Ovary (tissue), 9 donors: ENCODE measurements around the gene CTNNBL1. TPM values are rescaled to one million over a fixed set of nuclear protein-coding genes. Genes with fewer than 3 reads are reported as not detected.

ENCODE experiments used
- DNase-seq, 5 donors: peaks; one replicate each; pipeline ENCODE4 v3.0.0-alpha.2; 2019 to 2020
- H3K27ac ChIP-seq, 2 donors: fragments of 200-600 bp; one replicate each; pipeline versions ENCODE4 v1.5.1 to v1.8.0; 2019 to 2022
- H3K27me3 ChIP-seq: fragments of 200-600 bp; one replicate; pipeline ENCODE4 v1.8.0; 2022
- H3K36me3 ChIP-seq: fragments of 200-600 bp; sonication (generic); one replicate; pipeline ENCODE4 v1.5.1; 2019
- H3K4me1 ChIP-seq: one replicate; pipeline ENCODE4 v1.8.1; 2013; ENCODE audit warnings: mild to moderate bottlenecking, moderate library complexity; ENCODE audit not compliant: insufficient read depth
- H3K4me3 ChIP-seq: fragments of 200-600 bp; sonication (generic); one replicate; pipeline ENCODE4 v1.5.1; 2017
- H3K9me3 ChIP-seq, 2 donors: fragments of 200-600 bp in 1 of 2; sonication (generic) in 1 of 2; one replicate each; pipeline versions ENCODE4 v1.5.1 to v1.8.1; 2013 to 2019; ENCODE audit warnings: mild to moderate bottlenecking in 1 of 2, moderate library complexity in 1 of 2
- EP300 ChIP-seq: sonication (generic); formaldehyde crosslinking; IDR thresholded peaks from one replicate; pipeline ENCODE4 v1.6.1; 2017; ENCODE audit warnings: antibody characterized with exemption
- POLR2A ChIP-seq: fragments of 450-650 bp; IDR thresholded peaks from one replicate; pipeline ENCODE4 v1.6.1; 2017; ENCODE audit warnings: antibody characterized with exemption, mild to moderate bottlenecking, moderate library complexity
- WGBS, 3 donors: extraction: QIAGEN DNeasy Blood & Tissue Kit in 1 of 3; methylation state at CpG; one replicate each; pipeline versions ENCODE4 v1.1.5 to v1.1.7; 2013 to 2017; 5-methylcytosine and 5-hydroxymethylcytosine counted together
- intact Hi-C, 4 donors: fragments of 100-400 bp; cut with DNase I; formaldehyde crosslinking; loops; one replicate each; pipeline versions ENCODE4 v1.11.0 to v1.15.1; 2022 to 2023
- polyA plus RNA-seq, 2 donors: library from polyadenylated mRNA; stranded (reverse); fragments of 200-250 nt in 1 of 2; fragments of 350-450 nt in 1 of 2; fragmentation: Illumina TruSeq in 1 of 2; extraction: RNeasy Lipid Tissue Mini Kit (QIAGEN cat#74804) in 1 of 2; gene quantifications; one replicate each; pipeline ENCODE4 v1.2.3, GENCODE V29; 2013 to 2014
- total RNA-seq, 7 donors: library from RNA; depleted of rRNA in 2 of 7; stranded (reverse); fragments of >200 nt in 2 of 7; fragmentation: NEBNext Ultra II Directional in 3 of 7; extraction: Animal tissue kit (Norgen Biotek cat#: 25700) in 3 of 7; gene quantifications; one replicate each; pipeline versions ENCODE4 v1.1.0 to v1.2.4, GENCODE V29; 2016 to 2023
- TF ChIP-seq, protein P1 (sequence below), 3 donors: fragments of 450-650 bp in 2 of 3; fragments of 200-600 bp in 1 of 3; IDR thresholded peaks; one replicate each; pipeline versions ENCODE4 v1.5.1 to v1.8.0; 2016 to 2022; ENCODE audit warnings: antibody characterized with exemption in 3 of 3, mild to moderate bottlenecking in 1 of 3
- donor health status: DM: no; HTN: no; CAD: no; lungs with moderate emphysema.
- donor health status: DM: no; HTN: no; CAD: no.
- donor health status: Bipolar disorder and iron deficiency.
- donor health status: DM: yes; HTN: yes; CAD: no.
- donor health status: DM: no; HTN: no; CAD: no.
- donor health status: DM: yes; HTN: yes; CAD: no.

The CTNNBL1 gene
- total and polyA plus RNA-seq, 9 donors = 17.3 to 58.7 (median 42.3) TPM

DNA sequence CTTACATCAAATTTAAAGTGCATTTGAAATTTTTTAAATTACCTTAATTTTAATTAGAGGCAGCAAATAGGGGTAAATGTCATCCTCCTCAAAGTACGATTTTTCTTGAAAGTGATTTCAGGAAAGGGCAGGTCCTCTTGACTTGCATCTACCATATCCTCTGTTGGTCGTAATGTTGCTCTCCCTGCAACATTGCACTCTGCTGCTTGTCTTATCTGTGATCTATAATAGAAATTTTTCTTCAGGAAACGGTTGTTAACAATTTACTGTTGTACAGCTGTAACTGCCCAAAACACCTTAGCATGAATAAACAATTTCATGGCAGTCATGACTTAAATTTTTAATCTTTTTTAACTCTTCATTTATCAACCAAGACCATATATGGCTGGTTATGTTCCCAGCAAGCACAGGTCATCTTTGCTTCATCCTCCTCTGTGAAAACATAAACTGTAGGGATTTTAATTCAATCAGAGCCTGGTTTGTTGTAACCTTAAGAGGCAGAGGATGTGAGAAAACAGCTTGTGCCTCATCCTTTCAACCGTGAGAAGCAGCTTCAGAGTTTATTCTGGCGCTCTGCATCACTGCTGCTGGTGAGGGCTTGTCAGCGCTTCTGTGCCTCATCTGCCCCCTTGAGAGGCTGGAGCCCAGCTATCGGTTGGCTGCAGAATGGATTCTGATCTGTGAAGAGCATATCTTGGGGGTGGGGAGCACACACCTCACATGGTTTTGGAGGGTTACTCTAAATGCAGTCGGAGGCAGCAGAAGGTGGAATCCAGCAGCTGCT is 56.0 kb downstream of the CTNNBL1 start:
- H3K9me3 ChIP-seq = no peaks in the 10 kb centered on the region
- no peak overlapping the region for H3K4me3 ChIP-seq
- TF ChIP-seq, protein P1, sequence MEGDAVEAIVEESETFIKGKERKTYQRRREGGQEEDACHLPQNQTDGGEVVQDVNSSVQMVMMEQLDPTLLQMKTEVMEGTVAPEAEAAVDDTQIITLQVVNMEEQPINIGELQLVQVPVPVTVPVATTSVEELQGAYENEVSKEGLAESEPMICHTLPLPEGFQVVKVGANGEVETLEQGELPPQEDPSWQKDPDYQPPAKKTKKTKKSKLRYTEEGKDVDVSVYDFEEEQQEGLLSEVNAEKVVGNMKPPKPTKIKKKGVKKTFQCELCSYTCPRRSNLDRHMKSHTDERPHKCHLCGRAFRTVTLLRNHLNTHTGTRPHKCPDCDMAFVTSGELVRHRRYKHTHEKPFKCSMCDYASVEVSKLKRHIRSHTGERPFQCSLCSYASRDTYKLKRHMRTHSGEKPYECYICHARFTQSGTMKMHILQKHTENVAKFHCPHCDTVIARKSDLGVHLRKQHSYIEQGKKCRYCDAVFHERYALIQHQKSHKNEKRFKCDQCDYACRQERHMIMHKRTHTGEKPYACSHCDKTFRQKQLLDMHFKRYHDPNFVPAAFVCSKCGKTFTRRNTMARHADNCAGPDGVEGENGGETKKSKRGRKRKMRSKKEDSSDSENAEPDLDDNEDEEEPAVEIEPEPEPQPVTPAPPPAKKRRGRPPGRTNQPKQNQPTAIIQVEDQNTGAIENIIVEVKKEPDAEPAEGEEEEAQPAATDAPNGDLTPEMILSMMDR (IDR thresholded peaks at IDR 0.05) = no peak
- TF ChIP-seq POLR2A = no peak
- TF ChIP-seq EP300 = no peak
- 77 to 80% (median 77%) methylated on average over 8 of the region's 8 CpGs for WGBS, 3 donors
- H3K36me3 ChIP-seq = no peaks in the 10 kb centered on the region
- H3K27ac ChIP-seq = no peak overlapping the region
- no peaks in the 10 kb centered on the region for H3K4me1 ChIP-seq
- no peak for DNase-seq
- H3K27me3 ChIP-seq = no peaks in the 10 kb centered on the region
- intact Hi-C loops = no loop called here

DNA sequence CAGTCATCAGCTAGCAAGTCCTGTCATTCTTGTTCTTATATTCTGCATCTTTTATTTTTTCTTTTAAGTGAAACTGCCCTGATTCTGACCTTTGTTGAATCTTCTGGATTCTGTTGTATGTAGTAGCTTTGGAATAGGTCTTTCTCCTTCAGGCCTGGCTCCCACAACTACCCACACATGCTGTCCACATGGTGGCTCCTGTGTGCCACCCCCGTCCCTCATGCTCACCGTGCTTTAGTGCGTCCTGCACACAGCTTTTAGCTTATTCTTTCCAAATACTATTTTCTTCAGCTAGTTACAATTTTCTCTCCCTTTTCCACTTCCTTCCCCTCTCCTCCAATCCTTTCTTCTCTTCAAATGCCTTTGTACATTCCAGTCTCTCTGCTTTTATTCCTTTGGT is 61.8 kb downstream of the CTNNBL1 start:
- Histone ChIP-seq H3K27ac (no peak overlapping the region), H3K9me3 (no peaks in the 10 kb centered on the region), H3K27me3 (no peaks in the 10 kb centered on the region), H3K36me3 (no peaks in the 10 kb centered on the region), H3K4me3 (no peak overlapping the region), H3K4me1 (no peaks in the 10 kb centered on the region)
- no peak for TF ChIP-seq POLR2A
- 67 to 76% (median 70%) methylated on average over 3 of the region's 3 CpGs for WGBS, 3 donors
- no peak for DNase-seq
- intact Hi-C loops = no loop called here

DNA sequence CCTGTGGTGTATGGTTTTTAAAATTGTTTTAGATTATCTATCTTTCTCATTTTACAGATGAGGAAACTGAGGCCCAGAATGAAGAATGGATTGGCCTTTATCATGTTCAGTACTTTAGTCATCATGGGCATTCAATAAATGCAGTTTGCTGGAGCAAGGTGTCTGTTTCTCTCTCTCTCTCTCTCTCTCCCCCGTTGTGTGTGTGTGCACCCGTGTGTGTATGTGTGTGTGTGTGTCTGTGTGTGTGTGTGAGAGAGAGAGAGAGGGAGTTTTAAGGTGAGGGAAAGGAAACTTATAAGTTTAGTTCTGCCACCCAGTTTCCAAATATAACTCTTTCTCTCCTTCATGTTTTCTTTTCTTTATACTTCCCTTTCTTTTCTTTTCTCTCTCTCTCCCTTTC is 62.4 kb downstream of the CTNNBL1 start:
- intact Hi-C loops = no loop called here

DNA sequence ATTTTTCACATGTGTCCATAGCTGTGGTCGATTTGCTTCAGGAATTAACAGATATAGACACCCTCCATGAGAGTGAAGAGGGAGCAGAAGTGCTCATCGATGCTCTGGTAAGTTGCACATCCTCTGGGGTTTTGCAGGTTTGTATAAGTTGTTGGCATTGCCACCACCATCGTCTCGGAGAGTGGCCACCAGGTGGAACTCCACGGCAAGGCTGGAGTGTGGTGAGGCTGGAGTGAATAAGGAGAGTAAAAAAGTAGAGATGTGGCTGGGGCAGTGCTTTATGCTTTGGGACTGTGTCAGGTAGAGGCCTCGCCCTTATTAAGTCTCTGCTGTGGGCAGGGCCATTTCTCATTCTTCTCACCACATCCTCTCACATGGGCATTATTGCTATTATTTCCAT is 63.7 kb downstream of the CTNNBL1 start:
- DNase-seq = no peak
- Histone ChIP-seq H3K27ac (no peak overlapping the region), H3K4me1 (peaks cover 3% of the 10 kb centered on the region), H3K27me3 (no peaks in the 10 kb centered on the region), H3K36me3 (no peaks in the 10 kb centered on the region), H3K9me3 (no peaks in the 10 kb centered on the region), H3K4me3 (no peak overlapping the region)
- 90 to 91% (median 91%) methylated on average over 6 of the region's 6 CpGs for WGBS, 3 donors
- intact Hi-C loops = no loop called here
- TF ChIP-seq POLR2A (no peak), EP300 (no peak)
- TF ChIP-seq, protein P1 (IDR thresholded peaks at IDR 0.05) = no peak

More for the DNA sequence above, 62.4 kb downstream of the CTNNBL1 start:
- no peak overlapping the region for H3K27ac ChIP-seq
- DNase-seq = no peak
- H3K9me3 ChIP-seq = no peaks in the 10 kb centered on the region
- 51 to 64% (median 54%) methylated on average over 2 of the region's 2 CpGs for WGBS, 3 donors
- H3K27me3 ChIP-seq = no peaks in the 10 kb centered on the region
- TF ChIP-seq EP300 = no peak
- TF ChIP-seq, protein P1 (IDR thresholded peaks at IDR 0.05) = no peak
- no peak for TF ChIP-seq POLR2A
- H3K4me1 ChIP-seq = no peaks in the 10 kb centered on the region
- H3K36me3 ChIP-seq = no peaks in the 10 kb centered on the region
- H3K4me3 ChIP-seq = no peak overlapping the region

DNA sequence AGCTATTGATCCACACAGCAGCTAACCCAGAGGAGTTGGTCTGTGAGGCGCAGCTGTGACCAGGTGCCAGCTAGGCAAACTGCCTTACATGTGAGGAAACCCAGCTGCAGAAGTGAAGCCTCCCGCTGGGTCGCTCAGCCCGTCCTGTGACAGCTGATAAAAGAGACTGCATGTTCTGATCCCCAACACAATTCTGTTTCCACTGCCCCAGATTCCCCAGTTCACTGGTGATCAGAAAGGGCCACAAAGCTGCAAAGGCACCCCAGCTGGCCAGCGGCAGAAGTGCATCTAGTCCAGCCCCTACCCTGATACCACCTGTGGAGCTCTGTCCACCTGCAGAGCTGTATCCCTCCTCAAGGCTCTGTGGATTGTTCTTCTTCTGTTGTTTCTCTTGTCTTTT is 64.5 kb downstream of the CTNNBL1 start:
- no peak for TF ChIP-seq POLR2A
- TF ChIP-seq, protein P1 (IDR thresholded peaks at IDR 0.05) = no peak
- no peak for TF ChIP-seq EP300
- no peak for DNase-seq
- H3K9me3 ChIP-seq = no peaks in the 10 kb centered on the region
- no peaks in the 10 kb centered on the region for H3K36me3 ChIP-seq
- 66 to 81% (median 67%) methylated on average over 5 of the region's 5 CpGs for WGBS, 3 donors
- peaks cover 6% of the 10 kb centered on the region for H3K4me1 ChIP-seq
- H3K27ac ChIP-seq = no peak overlapping the region
- intact Hi-C loops = no loop called here
- H3K4me3 ChIP-seq = no peak overlapping the region
- H3K27me3 ChIP-seq = no peaks in the 10 kb centered on the region
